PC-3 (cell line): ENCODE data around the gene ADAMTS16.

ENCODE experiments used
- CTCF ChIP-seq: fragments of 300-600 bp; sonication (generic); conservative IDR thresholded peaks from 2 replicates; pipeline ENCODE4 v1.5.1; 2017; ENCODE audit warnings: antibody characterized with exemption, low read depth, mild to moderate bottlenecking, low read length
- EZH2 ChIP-seq: fragments of 300-600 bp; sonication (generic); IDR thresholded peaks from one replicate; pipeline ENCODE4 v1.6.1; 2017; ENCODE audit warnings: antibody characterized with exemption, mild to moderate bottlenecking, low read length; ENCODE audit not compliant: unreplicated experiment
- EZH2phosphoT487 ChIP-seq: fragments of 300-600 bp; sonication (generic); IDR thresholded peaks from 2 replicates; pipeline ENCODE4 v1.6.1; 2018; ENCODE audit warnings: mild to moderate bottlenecking, antibody characterized with exemption, low read length, borderline replicate concordance

DNA sequence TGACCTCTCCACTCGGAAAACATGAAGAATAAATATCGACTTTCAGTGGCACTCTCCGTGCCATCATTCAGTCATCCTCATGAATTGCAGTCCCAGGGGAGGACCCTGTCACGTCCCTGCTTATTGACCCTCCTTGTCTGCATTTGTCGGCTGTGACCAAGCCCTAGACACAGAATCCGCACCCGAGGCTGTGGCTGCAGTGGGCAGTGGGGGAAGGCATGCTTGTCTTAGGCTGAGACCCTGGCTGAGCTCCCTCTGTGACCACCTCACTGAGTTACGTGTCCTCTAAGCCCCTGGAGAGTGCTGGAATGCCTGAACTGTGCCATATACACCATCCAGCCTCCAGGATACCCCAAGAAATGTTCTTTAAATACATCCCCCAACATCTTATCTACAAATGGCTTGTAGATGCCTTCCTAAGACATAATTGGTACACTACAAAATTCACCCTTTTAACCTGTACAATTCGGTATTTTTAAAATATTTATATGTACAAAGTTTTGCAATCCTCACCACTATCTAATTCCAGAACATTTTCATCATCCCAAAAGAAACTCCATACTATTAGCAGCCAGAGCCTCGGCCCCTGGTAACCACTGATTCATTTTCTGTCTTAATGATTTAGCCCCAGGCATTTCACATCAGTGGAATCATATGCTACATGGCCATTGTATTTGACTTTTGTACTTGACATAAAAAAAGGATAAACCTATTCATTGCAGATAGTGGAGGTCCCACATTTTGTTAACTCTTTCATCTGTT lies 201.6 kb downstream of the ADAMTS16 start:
- no peak for TF ChIP-seq EZH2
- TF ChIP-seq CTCF, result no peak
- TF ChIP-seq EZH2phosphoT487, result no peak
